ENCODE results near the gene OSCP1.

DNA sequence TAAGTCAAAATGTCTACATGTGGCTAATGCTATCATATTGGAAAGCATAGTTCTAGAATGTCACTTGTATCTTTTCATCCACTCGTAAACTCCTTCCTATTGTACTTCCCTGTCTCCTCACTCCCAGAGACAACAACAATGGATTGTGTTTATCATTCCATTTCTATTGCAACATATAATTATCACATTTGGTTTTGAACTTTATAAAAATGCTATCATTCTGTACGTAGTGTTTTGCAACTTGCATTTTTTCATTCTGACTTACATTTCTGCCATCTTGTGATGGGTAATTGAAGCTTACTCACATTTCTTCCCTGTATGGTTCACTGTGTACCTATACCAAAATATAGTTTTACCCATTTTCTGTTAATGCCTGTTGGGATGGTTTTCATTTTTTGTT, 47.0 kb upstream of the OSCP1 start:
- no peak for TF ChIP-seq CTCF (optimal IDR thresholded peaks at IDR 0.05 in 1 of 3, IDR thresholded peaks at IDR 0.05 in 1 of 3, conservative IDR thresholded peaks at IDR 0.05 in 1 of 3; ENCODE audit: extremely low read depth in 1 of 3, insufficient read depth in 2 of 3, low read length in 3 of 3)
- no peak for TF ChIP-seq EZH2 (IDR thresholded peaks at IDR 0.05; ENCODE audit: low read length)
